Measurements from ENCODE around the gene PSTPIP1.
A peak's percentile ranks its signal among the peaks of the same experiment; 100 is the strongest.

Gene PSTPIP1

DNA sequence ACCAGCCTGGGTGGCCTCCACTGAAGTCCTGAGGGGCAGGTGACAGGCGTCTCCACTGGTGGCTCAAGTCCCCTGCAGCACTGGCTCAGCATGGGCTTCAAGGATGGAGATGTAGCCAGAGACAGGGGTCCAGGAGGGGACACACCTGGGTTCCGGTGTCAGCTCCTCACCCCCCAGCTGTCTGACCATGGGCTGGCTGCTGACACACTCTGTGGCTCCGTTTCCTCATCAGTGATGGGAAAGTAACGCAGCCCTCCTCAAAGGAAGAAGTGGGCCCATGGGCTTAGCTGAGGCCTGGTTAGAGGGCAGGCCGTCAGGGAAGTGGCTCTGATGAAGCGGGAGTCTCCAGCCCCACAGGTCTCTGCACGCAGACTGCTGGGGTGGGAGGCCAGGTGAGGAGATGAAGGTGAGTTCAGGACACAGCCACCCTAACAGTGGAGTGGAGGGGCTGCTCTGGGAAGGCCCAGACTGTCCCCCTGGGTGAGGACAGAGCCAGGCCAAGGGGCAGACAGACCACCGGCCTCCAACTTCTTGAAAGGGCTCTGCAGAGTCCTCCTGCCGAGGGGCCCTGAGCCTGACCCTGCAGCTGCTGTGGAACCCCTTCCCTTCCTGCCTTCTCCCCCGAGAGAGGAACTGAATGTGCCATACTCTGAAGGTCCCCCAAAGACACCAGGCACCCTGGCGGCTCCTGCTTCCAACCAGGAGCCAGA lies 24.0 kb downstream of the PSTPIP1 start:
- no peak for DNase-seq (ENCODE audit: low read depth)

- DNase-seq (ENCODE audit: low read depth) = no peak
Measured at GRCh38 chr15:77019521-77020331, 24.8 kb downstream of the PSTPIP1 start.

DNA sequence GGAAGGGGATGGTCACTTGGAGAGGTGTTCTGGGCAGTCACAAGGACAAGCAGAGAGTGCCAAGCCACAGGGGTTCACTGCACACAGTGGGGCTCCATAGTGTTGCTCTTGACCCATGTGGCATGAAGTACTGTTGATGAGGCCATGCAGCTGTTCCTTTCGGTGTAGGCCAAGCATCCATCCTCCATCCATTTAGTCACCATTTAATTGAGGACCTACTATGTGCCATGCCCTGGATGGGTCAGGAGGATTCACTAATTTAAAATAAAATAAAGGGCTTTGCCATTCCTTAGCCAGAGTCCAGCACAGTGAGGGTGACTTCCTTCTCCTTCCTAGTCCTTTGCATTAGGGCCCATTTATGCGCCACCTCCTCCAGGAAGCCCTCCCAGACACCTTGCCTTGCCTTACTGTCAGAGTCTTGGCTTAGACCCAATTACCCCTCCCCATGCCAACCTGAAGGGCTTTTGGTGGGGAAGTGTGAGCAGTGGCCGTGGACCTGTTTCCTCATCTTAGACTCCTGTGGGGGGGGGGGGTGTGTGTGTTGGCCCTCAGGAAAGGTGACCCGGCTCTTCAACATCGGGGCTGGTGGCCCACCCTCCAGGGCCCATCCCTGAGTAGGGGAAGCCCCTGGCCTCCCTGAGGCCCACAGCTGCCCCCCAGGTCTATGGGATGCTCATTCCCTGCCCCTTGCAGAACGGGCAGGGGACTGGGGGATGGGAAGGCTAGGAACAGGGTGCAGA lies 25.6 kb downstream of the PSTPIP1 start:
- DNase-seq (ENCODE audit: low read depth) = no peak

DNA sequence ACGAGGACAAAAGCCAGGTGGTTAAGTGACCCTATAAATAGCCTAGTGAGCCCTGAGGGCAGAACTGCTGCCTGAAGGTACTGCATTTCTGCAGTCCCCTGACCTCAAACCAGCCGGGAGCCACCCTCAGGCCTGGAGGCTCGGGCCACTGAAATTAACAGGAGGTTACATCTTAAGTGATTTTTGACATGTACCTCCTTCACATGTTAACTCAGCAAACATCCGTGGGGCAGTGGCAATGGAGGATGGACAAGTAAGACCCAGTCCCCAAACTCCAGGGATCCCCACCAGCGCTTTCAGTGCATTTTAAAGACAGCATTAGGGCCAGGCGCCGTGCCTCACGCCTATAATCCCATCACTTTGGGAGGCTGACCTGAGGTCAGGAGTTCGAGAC lies 26.2 kb downstream of the PSTPIP1 start:
- DNase-seq (ENCODE audit: low read depth) = no peak

- DNase-seq (ENCODE audit: low read depth) = peak; percentile 28
Measured at GRCh38 chr15:77021803-77022381, 27.0 kb downstream of the PSTPIP1 start.

GRCh38 chr15:77022646-77023575 lies 28.0 kb downstream of the PSTPIP1 start:
- DNase-seq (ENCODE audit: low read depth) = no peak

DNA sequence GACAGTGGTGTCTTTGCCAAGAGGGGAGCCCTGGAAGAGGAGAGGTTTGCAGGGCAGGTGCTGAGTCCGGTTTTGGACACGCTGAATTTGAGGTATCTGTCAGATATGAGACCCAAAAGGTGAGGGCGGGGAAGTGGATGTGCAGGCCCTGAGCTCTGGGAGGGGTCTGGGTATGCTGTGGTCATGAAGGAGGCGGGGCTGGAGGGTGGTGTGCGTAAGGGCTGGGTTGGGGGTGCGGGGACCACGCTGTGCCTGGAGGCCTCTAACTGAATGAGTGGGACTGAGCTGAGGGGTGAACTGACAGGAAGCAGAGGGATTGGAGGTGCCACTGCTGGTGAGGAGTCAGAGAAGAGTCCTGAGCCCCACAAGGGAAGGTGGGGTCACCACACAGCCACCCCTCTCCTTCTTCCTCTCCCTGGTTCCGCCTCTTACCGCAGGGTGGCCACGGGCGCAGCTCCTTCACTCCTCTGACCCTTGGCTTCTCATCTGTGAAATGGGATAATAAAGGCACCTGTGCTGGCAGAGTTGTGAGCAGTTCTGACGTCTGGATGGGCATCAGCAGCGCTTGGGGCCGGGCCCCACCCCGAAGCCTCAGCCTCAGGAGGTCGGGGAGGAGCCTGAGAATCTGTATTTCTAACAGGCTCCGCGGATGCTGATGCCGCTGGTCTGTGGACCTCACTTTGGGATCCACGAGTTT lies 28.8 kb downstream of the PSTPIP1 start:
- DNase-seq (ENCODE audit: low read depth) = no peak

DNA sequence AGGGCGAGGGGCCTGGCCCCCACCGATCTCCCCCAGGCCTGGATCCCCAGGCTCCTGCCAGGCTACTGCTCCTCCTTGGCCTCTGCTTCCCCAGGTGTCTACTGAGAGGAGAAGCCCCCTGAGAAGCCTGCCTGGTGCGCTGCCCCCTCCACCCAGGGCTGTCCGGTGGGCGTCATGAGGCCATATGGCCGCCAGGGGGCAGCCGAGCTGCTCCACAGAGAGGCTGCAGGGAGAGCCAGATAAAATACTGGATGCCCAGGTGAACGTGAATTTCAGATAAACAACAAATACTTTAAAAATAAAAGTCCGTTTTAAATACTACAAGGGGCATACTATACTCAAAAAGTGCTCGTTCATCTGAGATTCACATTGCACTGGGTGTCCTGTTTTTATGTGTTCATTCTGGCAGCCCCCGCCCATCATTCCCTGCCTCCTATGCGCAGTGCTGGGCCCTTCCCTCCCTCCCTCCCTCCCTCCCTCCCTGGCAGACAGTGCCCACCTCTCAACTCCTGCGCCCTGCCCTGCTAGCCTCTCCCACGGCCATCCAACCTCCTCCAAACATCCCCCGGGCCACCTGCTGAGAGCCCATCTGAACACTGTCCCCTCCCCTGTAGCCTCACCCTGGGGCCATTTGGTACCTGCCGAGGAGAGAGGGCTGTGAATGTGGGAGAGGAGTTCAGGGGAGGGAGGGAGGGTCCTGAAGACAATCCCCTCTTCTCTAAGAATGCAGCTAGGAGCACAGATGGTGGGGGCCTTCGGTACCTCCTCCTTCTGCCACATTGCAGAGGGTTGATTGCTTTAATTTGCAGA lies 29.6 kb downstream of the PSTPIP1 start:
- peak; percentile 47 for DNase-seq (ENCODE audit: low read depth)

- no peak for DNase-seq (ENCODE audit: low read depth)
Measured at GRCh38 chr15:77025083-77025901, 30.4 kb downstream of the PSTPIP1 start.

- no peak for DNase-seq (ENCODE audit: low read depth)
Measured at GRCh38 chr15:77025941-77026411, 31.1 kb downstream of the PSTPIP1 start.

DNA sequence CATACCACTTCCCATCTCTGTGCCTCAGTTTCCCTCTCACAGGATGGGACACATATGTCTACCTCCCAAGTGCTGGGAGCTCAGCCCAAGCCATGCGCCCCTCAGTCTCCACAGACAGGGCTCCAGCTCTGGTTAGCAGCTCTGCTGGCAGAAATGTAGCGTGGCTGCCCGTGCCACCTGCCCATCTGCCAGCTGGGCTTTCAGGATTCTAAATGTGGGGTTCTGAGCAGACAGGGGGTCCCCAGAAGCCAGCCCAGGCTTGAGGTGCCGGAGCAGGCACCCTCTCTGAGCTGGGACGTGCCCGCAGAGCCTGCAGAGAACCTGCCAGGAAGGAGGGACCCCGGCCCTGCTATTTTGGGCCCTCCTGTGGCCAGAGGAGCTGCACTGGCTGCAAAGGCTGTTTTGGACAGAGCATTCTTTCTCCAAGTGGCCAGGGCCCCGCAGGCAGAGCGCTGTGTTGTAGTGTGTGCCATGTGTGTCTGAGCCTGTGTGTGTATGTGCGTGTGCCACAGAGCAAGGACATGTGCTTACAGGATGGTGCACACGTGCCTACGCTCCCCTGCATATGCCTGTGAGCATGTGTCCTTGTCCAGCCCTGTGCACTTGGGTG lies 31.7 kb downstream of the PSTPIP1 start:
- DNase-seq (ENCODE audit: low read depth) = no peak

DNA sequence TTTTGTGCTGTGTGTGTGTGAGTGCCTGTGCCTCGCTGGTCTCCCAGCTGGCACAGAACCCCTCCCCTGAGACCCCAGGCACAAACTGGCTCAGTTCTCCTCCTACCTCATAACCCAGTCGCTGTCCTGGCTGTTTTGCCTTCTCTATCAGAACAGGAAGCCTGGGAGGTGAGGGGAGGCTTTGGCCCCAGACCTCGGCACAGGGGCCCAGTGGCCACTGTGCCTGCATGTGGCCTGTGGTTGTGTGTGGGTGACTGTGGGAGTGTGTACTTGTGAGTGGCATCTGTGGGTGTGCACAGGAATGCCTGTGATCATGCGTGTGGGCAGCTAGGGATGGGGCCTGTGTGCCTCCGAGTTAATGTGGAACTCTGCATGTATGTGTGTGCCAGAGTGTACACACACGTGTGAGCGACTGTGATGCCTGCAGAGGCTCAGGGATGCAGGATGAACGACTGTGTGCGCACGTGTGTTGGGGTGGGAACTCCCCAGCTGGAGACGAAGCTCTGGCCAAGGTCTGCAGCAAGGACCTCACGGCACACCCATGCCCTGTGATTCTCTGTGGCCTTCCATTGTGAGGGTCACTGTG lies 32.3 kb downstream of the PSTPIP1 start:
- DNase-seq (ENCODE audit: low read depth) = no peak

DNA sequence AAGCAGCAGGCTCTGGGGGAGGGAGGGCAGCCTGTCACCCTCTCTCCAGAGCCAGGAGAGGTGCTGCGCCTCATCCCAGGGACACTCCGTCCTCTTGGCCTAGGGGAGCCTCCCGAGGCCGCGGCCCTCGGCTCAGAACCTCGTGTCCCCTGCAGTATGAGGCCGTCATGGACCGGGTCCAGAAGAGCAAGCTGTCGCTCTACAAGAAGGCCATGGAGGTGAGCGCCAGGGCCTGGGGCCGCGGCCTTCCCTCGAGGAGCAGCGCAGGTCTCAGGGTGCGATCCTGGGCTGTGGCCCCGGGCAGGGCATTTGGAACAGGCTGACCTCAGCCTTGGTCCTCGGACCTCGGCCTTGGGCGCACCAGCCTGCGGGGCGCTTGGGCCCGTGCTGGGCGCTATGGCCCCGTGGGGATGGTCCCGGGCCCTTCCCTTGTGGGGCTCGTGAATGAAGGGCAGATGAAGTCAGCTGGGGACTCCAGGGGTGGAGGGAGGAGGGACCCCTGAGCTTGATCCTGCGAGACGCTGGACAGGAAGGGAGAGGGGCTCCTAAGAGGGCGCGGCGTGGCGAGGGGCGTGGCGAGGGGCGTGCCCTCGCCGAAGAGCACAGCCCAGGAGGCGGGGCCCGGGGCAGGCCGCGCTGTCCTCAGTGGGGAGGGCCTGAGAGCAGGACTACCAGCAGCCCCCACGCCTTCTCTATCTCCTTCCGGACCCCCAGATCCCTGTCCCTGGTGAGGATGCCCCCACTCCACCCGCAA lies 32.9 kb downstream of the PSTPIP1 start:
- DNase-seq (ENCODE audit: low read depth) = no peak

GRCh38 chr15:77028451-77029165 lies 33.7 kb downstream of the PSTPIP1 start:
- no peak for DNase-seq (ENCODE audit: low read depth)

- DNase-seq (ENCODE audit: low read depth) = no peak
Measured at GRCh38 chr15:77029166-77030047, 34.5 kb downstream of the PSTPIP1 start.

Data from stimulated activated CD8-positive, alpha-beta memory T cell treated with anti-CD3 and anti-CD28 coated beads, Interleukin-12 subunit alpha, Interleukin-12 subunit beta, amount 100 ng/mL, for 4 hours (primary cell).